Suprapubic skin (tissue), 4 donors: ENCODE measurements around the gene GPR137C. TPM values are rescaled to one million over a fixed set of nuclear protein-coding genes. Genes with fewer than 3 reads are reported as not detected.

Experiments used
- DNase-seq, 2 donors: peaks; one replicate each; pipeline ENCODE4 v3.0.0-alpha.2; 2019; ENCODE audit warnings: low spot score in 2 of 2
- H3K27ac ChIP-seq: fragments of 200-600 bp; sonication (generic); one replicate; pipeline ENCODE4 v1.5.1; 2019
- H3K27me3 ChIP-seq: fragments of 200-600 bp; sonication (generic); one replicate; pipeline ENCODE4 v1.5.1; 2019
- H3K36me3 ChIP-seq: fragments of 200-600 bp; sonication (generic); one replicate; pipeline ENCODE4 v1.5.1; 2019
- H3K4me1 ChIP-seq: fragments of 200-600 bp; sonication (generic); one replicate; pipeline ENCODE4 v1.5.1; 2019
- H3K4me3 ChIP-seq: fragments of 200-600 bp; sonication (generic); one replicate; pipeline ENCODE4 v1.5.1; 2019; ENCODE audit warnings: mild to moderate bottlenecking
- H3K9me3 ChIP-seq: fragments of 200-600 bp; sonication (generic); one replicate; pipeline ENCODE4 v1.5.1; 2019
- EP300 ChIP-seq: sonication (generic); formaldehyde crosslinking; IDR thresholded peaks from one replicate; pipeline ENCODE4 v1.6.1; 2017; ENCODE audit warnings: antibody characterized with exemption
- POLR2A ChIP-seq, 2 donors: fragments of 450-650 bp; IDR thresholded peaks; one replicate each; pipeline ENCODE4 v1.6.1; 2017; ENCODE audit warnings: antibody characterized with exemption in 2 of 2, mild to moderate bottlenecking in 2 of 2, moderate library complexity in 2 of 2
- POLR2AphosphoS5 ChIP-seq, 3 donors: sonication (generic); formaldehyde crosslinking; IDR thresholded peaks; one replicate each; pipeline ENCODE4 v1.6.1; 2017; ENCODE audit warnings: antibody characterized with exemption in 3 of 3
- WGBS: methylation state at CpG from one replicate; pipeline ENCODE4 v1.1.5; 2018; 5-methylcytosine and 5-hydroxymethylcytosine counted together
- total RNA-seq, 4 donors: library from RNA; depleted of rRNA; stranded (reverse); fragments of >200 nt; gene quantifications; one replicate each; pipeline ENCODE4 v1.1.0, GENCODE V29; 2016
- TF ChIP-seq, protein P1 (sequence below), 2 donors: fragments of 200-600 bp in 1 of 2; fragments of 450-650 bp in 1 of 2; sonication (generic) in 1 of 2; IDR thresholded peaks; one replicate each; pipeline ENCODE4 v1.5.1; 2016 to 2019; ENCODE audit warnings: antibody characterized with exemption in 2 of 2, mild to moderate bottlenecking in 1 of 2, moderate library complexity in 1 of 2

GPR137C gene
- total RNA-seq, 4 donors from 2014 or later = 0.17 to 0.65 TPM; not detected in 2

DNA sequence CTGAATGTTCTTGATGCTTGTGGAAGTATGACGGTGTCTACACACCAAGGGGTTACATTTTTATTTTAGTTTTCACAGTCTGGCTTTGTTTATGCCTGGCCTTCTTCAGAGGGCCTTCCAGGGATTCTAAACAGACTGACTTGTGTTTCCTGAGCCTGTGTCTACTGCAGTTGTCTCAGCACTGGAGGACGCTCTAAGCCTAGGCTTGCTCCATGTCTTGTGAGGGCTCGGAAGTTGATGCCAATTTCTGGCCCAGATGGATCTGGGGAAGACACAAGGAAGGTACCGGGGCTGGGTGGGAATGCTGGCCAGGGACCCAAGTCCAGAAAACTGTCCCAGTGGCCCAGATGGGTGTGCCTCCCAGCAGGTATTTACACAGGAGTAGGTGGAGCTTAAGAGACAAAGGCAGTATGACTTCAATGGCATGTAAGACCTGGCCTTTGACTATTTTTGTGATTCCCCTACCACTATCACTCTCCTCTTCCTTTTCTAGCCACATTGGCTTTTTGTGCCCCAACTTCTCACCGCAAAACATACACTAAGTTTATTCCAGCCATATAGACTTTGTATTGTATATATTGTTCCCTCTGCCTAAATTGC is 56.9 kb downstream of the GPR137C start:
- Histone ChIP-seq H3K27ac (no peak overlapping the region), H3K4me3 (no peak overlapping the region), H3K9me3 (peaks cover 4% of the 10 kb centered on the region), H3K4me1 (no peaks in the 10 kb centered on the region), H3K27me3 (no peaks in the 10 kb centered on the region), H3K36me3 (no peaks in the 10 kb centered on the region)
- TF ChIP-seq EP300 = no peak
- TF ChIP-seq POLR2AphosphoS5 (IDR thresholded peaks at IDR 0.05) = no peak
- no peak for TF ChIP-seq POLR2A (IDR thresholded peaks at IDR 0.05)
- TF ChIP-seq, protein P1, sequence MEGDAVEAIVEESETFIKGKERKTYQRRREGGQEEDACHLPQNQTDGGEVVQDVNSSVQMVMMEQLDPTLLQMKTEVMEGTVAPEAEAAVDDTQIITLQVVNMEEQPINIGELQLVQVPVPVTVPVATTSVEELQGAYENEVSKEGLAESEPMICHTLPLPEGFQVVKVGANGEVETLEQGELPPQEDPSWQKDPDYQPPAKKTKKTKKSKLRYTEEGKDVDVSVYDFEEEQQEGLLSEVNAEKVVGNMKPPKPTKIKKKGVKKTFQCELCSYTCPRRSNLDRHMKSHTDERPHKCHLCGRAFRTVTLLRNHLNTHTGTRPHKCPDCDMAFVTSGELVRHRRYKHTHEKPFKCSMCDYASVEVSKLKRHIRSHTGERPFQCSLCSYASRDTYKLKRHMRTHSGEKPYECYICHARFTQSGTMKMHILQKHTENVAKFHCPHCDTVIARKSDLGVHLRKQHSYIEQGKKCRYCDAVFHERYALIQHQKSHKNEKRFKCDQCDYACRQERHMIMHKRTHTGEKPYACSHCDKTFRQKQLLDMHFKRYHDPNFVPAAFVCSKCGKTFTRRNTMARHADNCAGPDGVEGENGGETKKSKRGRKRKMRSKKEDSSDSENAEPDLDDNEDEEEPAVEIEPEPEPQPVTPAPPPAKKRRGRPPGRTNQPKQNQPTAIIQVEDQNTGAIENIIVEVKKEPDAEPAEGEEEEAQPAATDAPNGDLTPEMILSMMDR (IDR thresholded peaks at IDR 0.05) = no peak
- DNase-seq = no peak
- 92% methylated on average over 5 of the region's 5 CpGs for WGBS

DNA sequence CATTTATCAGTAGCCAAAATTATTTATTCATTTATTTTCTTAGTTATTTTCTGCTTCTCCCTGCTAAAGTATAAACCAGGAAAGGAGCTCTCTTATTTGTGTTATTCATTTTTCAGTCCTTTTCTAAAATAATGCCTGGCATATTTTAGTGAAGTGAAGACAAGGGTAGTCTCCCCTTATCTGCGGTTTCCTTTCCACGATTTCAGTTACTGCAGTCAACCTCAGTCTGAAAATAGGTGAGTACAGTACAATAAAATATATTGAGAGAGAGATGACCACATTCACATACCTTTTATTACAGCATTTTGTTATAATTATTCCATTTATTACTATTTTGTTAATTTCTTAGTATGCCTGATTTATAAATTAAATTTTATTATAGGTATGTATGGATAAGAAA is 57.6 kb downstream of the GPR137C start:
- Histone ChIP-seq H3K27me3 (no peaks in the 10 kb centered on the region), H3K36me3 (no peaks in the 10 kb centered on the region), H3K4me1 (no peaks in the 10 kb centered on the region), H3K4me3 (no peak overlapping the region), H3K9me3 (no peaks in the 10 kb centered on the region), H3K27ac (no peak overlapping the region)
- WGBS = 95% methylated on average over 2 of the region's 2 CpGs
- TF ChIP-seq POLR2AphosphoS5 (IDR thresholded peaks at IDR 0.05) (no peak), EP300 (no peak), POLR2A (IDR thresholded peaks at IDR 0.05) (no peak)
- no peak for DNase-seq

DNA sequence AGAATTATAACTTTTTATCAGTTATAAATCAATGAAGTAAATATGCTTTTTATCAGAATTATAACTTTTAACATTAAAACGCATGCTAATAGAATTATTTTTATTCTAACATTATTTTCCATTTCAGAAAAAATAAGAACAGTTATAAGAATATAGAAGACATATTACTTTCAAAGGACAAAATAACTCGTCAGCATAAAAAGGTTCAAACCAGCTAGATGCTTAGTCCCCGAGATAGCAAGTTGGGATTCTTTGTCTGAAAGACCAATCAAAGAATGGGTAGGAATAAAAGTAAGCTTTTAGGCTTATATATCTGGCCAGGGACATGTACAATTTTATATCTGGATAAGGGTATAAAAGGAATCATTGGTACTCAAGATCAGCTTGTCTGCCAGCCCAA is 66.0 kb downstream of the GPR137C start:
- TF ChIP-seq EP300 (no peak), POLR2A (IDR thresholded peaks at IDR 0.05) (no peak), POLR2AphosphoS5 (IDR thresholded peaks at IDR 0.05) (no peak)
- TF ChIP-seq, protein P1 (IDR thresholded peaks at IDR 0.05) = no peak
- WGBS = 95% methylated on average over 3 of the region's 3 CpGs
- no peaks in the 10 kb centered on the region for H3K27me3 ChIP-seq
- H3K4me1 ChIP-seq = no peaks in the 10 kb centered on the region
- no peak overlapping the region for H3K27ac ChIP-seq
- no peaks in the 10 kb centered on the region for H3K36me3 ChIP-seq
- H3K4me3 ChIP-seq = no peak overlapping the region
- DNase-seq = no peak
- H3K9me3 ChIP-seq = no peaks in the 10 kb centered on the region

DNA sequence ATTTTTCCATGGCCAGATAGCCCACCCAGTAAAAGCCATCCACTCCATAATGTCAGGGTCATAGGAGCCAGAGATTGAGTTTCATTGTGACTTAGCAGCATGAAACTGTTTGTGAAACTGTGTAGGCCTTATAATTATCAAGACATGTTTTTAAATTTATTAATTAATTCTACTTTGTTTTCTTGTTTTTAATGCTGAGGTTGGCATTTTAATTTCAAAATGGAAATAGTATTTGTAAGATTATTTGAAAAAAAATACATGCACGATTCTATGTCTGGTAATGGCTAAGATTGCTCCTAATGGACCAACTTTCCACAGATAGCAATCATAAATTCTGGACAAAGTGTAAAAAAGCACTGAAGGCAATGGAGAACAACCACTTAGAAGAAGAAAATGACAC is 67.1 kb downstream of the GPR137C start:
- Histone ChIP-seq H3K4me3 (no peak overlapping the region), H3K27ac (no peak overlapping the region), H3K27me3 (no peaks in the 10 kb centered on the region), H3K36me3 (no peaks in the 10 kb centered on the region), H3K4me1 (no peaks in the 10 kb centered on the region), H3K9me3 (no peaks in the 10 kb centered on the region)
- no peak for DNase-seq
- no peak for TF ChIP-seq EP300
- 89% methylated on average over 1 of the region's 1 CpG for WGBS

DNA sequence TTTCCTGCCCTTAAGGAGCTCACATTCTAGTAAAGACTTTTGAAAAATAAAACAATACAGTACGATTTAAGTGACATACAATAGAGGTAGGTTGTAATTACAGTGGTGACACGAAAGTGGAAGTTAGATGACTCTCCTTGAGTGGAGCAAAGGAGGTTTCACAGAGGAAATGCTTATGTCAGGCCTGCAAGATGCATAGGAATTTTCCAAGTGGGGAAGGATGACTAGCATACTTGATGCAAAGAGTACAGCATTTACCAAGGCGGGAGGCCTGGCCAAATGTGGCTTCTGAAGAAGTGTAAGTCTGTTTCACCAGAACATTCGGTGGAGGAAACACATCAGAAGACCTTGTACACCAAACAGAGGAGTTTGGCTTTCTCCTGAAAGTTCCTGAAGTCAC is 87.5 kb downstream of the GPR137C start:
- H3K27ac ChIP-seq = no peak overlapping the region
- peaks cover 28% of the 10 kb centered on the region for H3K36me3 ChIP-seq
- H3K9me3 ChIP-seq = no peaks in the 10 kb centered on the region
- 90% methylated on average over 4 of the region's 4 CpGs for WGBS
- TF ChIP-seq EP300 (no peak), POLR2A (IDR thresholded peaks at IDR 0.05) (no peak), POLR2AphosphoS5 (IDR thresholded peaks at IDR 0.05) (no peak)
- TF ChIP-seq, protein P1 (IDR thresholded peaks at IDR 0.05) = no peak
- H3K27me3 ChIP-seq = no peaks in the 10 kb centered on the region
- no peak for DNase-seq
- H3K4me1 ChIP-seq = no peaks in the 10 kb centered on the region
- no peak overlapping the region for H3K4me3 ChIP-seq

- TF ChIP-seq POLR2AphosphoS5 (IDR thresholded peaks at IDR 0.05) (no peak), EP300 (no peak), POLR2A (IDR thresholded peaks at IDR 0.05) (no peak)
- TF ChIP-seq, protein P1 (IDR thresholded peaks at IDR 0.05) = no peak
- WGBS = 100% methylated on average over 1 of the region's 1 CpG
These were observed 89.1 kb downstream of the GPR137C start for GRCh38 chr14:52641745-52642144.

More at GRCh38 chr14:52641745-52642144, 89.1 kb downstream of the GPR137C start:
- H3K27ac ChIP-seq = no peak overlapping the region
- H3K27me3 ChIP-seq = no peaks in the 10 kb centered on the region
- no peaks in the 10 kb centered on the region for H3K4me1 ChIP-seq
- H3K36me3 ChIP-seq = peaks cover 38% of the 10 kb centered on the region
- DNase-seq = no peak
- no peak overlapping the region for H3K4me3 ChIP-seq
- no peaks in the 10 kb centered on the region for H3K9me3 ChIP-seq
